Motor neuron (in vitro differentiated cells): ENCODE measurements around the gene PFN1. TPM values are rescaled to one million over a fixed set of nuclear protein-coding genes. Genes with fewer than 3 reads are reported as not detected.

ENCODE experiments used
- ATAC-seq, 8 experiments: fragments of 200-7000 bp; cut with Tn5 transposase; replicated peaks in 6 of 8; 2 replicates each; pipeline ENCODE4 v1.8.0; 2021; ENCODE audit warnings: mild to moderate bottlenecking in 8 of 8, moderate library complexity in 8 of 8
- H3K27ac ChIP-seq, 2 donors: fragments of 250-450 bp; sonication (Bioruptor Pico); 2 replicates each; pipeline ENCODE4 v1.9.0; 2021; ENCODE audit warnings: antibody characterized with exemption in 2 of 2, mild to moderate bottlenecking in 2 of 2, moderate library complexity in 1 of 2
- H3K4me1 ChIP-seq, 2 donors: fragments of 250-450 bp; sonication (Bioruptor Pico); replicated peaks in 1 of 2; 2 replicates each; pipeline ENCODE4 v1.6.1; 2021; ENCODE audit warnings: antibody characterized with exemption in 2 of 2, mild to moderate bottlenecking in 2 of 2, moderate library complexity in 1 of 2
- H3K4me3 ChIP-seq, 5 donors: fragments of 250-450 bp; sonication (Bioruptor Pico); 2 replicates each; pipeline ENCODE4 v1.9.0; 2021; ENCODE audit warnings: antibody characterized with exemption in 5 of 5, mild to moderate bottlenecking in 5 of 5, moderate library complexity in 4 of 5
- WGBS, 10 experiments: fragments of 450-650 bp; shearing (Covaris generic); methylation state at CpG; one replicate each; pipeline ENCODE4 v1.0.0; 2022; 5-methylcytosine and 5-hydroxymethylcytosine counted together
- in situ Hi-C, 9 experiments: fragments of 400-800 bp; cut with MboI; loops; one replicate each; pipeline ENCODE4 v1.15.0; 2021; ENCODE audit warnings: low sequenced_read_pairs in 9 of 9, low pct_unique_long_range_greater_than_20kb in 2 of 9; ENCODE audit not compliant: unreplicated experiment in 9 of 9
- total RNA-seq, 8 experiments: library from RNA; unstranded; fragments of 300-600 nt; gene quantifications; 2 replicates each; pipeline versions ENCODE4 v1.2.3 to v1.2.4, GENCODE V29; 2022

The PFN1 gene
- total RNA-seq, 8 experiments from 2014 or later = 143 to 541 (median 257) TPM

- Histone ChIP-seq H3K4me1 (peaks cover 7 to 18% of the 10 kb centered on the region in 2 donors), H3K27ac (no peak overlapping the region), H3K4me3 (no peak overlapping the region)
- 80 to 90% (median 81%) methylated on average over 2 to 13 of the region's 27 CpGs; no CpG with 5 or more reads in 7 of the 10 experiments for WGBS, 10 experiments
- no peak for ATAC-seq
- in situ Hi-C loops = loop anchor here in 3 of 9 experiments (25.0 kb wide), 3 partner anchors 108 to 183 kb away; partner anchors contain the start of genes ARRB2 (in 1 of the 3), CXCL16 (in 1 of the 3), GLTPD2 (in 1 of the 3) and MED11 (in 1 of the 3)
Observed at GRCh38 chr17:4895657-4896331, 52.5 kb downstream of the PFN1 start.

Other genes starting within 250 kb of the PFN1 start
- gene PELP1, start 244.4 kb downstream of the PFN1 start, total RNA-seq = 10 to 100 TPM; 23.2 to 52.6 (median 42.7) TPM
- gene ARRB2, start 237.9 kb downstream of the PFN1 start, total RNA-seq = 10 to 100 TPM in 7 of 8 experiments, 1 to 10 TPM in 1; 7.0 to 37.9 (median 27.5) TPM
- gene MED11, start 217.1 kb downstream of the PFN1 start, total RNA-seq = 10 to 100 TPM; 16.4 to 38.7 (median 22.3) TPM
- 1 to 10 TPM in 1 of 8 experiments, under 1 TPM in 6, not detected in 1; 0.14 to 1.1 (median 0.51) TPM for gene ZMYND15, start 208.7 kb downstream of the PFN1 start, total RNA-seq
- gene CXCL16, start 208.6 kb downstream of the PFN1 start, total RNA-seq = 10 to 100 TPM in 2 of 8 experiments, 1 to 10 TPM in 3, under 1 TPM in 3; 0.46 to 10.8 (median 3.8) TPM
- gene TM4SF5, start 176.6 kb downstream of the PFN1 start, total RNA-seq = not detected
- 1 to 10 TPM in 4 of 8 experiments, under 1 TPM in 2, not detected in 2; 0.27 to 4.3 (median 1.5) TPM for gene VMO1, start 162.2 kb downstream of the PFN1 start, total RNA-seq
- under 1 TPM in 3 of 8 experiments, not detected in 5; 0.27 to 0.71 (median 0.65) TPM for gene GLTPD2, start 159.6 kb downstream of the PFN1 start, total RNA-seq
- 100 to 1,000 TPM; 112 to 215 (median 160) TPM for gene PSMB6, start 152.4 kb downstream of the PFN1 start, total RNA-seq
- 10 to 100 TPM in 4 of 8 experiments, 1 to 10 TPM in 4; 4.3 to 28.6 (median 11.4) TPM for gene PLD2, start 141.4 kb downstream of the PFN1 start, total RNA-seq
- gene MINK1, start 115.2 kb downstream of the PFN1 start, total RNA-seq = 10 to 100 TPM; 15.1 to 44.9 (median 22.2) TPM
- gene C17orf107, start 49.0 kb downstream of the PFN1 start, total RNA-seq = 10 to 100 TPM in 2 of 8 experiments, 1 to 10 TPM in 5, under 1 TPM in 1; 0.36 to 21.3 (median 3.4) TPM
- gene CHRNE, start 45.4 kb downstream of the PFN1 start, total RNA-seq = 1 to 10 TPM in 3 of 8 experiments, under 1 TPM in 5; 0.21 to 2.3 (median 0.57) TPM
- 1 to 10 TPM in 4 of 8 experiments, under 1 TPM in 4; 0.58 to 3.5 (median 0.94) TPM for gene GP1BA, start 16.3 kb downstream of the PFN1 start, total RNA-seq
- 100 to 1,000 TPM in 1 of 8 experiments, 10 to 100 TPM in 7; 36.1 to 100 (median 51.0) TPM for gene SLC25A11, start 8.5 kb downstream of the PFN1 start, total RNA-seq
- gene RNF167, start 8.3 kb downstream of the PFN1 start, total RNA-seq = 100 to 1,000 TPM in 3 of 8 experiments, 10 to 100 TPM in 5; 74.1 to 109 (median 89.5) TPM
- 10 to 100 TPM in 6 of 8 experiments, 1 to 10 TPM in 2; 5.4 to 36.5 (median 14.9) TPM for gene ENO3, start 2.6 kb upstream of the PFN1 start, total RNA-seq
- 100 to 1,000 TPM in 1 of 8 experiments, 10 to 100 TPM in 7; 62.9 to 128 (median 87.9) TPM for gene SPAG7, start 19.3 kb upstream of the PFN1 start, total RNA-seq
- gene CAMTA2, start 39.1 kb upstream of the PFN1 start, total RNA-seq = 10 to 100 TPM in 4 of 8 experiments, 1 to 10 TPM in 4; 6.2 to 36.9 (median 10.6) TPM
- 1 to 10 TPM in 3 of 8 experiments, under 1 TPM in 5; 0.54 to 2.4 (median 0.78) TPM for gene INCA1, start 49.0 kb upstream of the PFN1 start, total RNA-seq
- gene KIF1C, start 49.4 kb upstream of the PFN1 start, total RNA-seq = 10 to 100 TPM in 4 of 8 experiments, 1 to 10 TPM in 4; 3.9 to 76.4 (median 16.4) TPM
- gene SLC52A1, start 86.9 kb upstream of the PFN1 start, total RNA-seq = 1 to 10 TPM in 1 of 8 experiments, under 1 TPM in 7; 0.05 to 1.6 (median 0.38) TPM
- 1 to 10 TPM in 5 of 8 experiments, under 1 TPM in 3; 0.22 to 8.5 (median 1.6) TPM for gene ZFP3, start 129.9 kb upstream of the PFN1 start, total RNA-seq
- gene ZNF232, start 163.3 kb upstream of the PFN1 start, total RNA-seq = 10 to 100 TPM in 7 of 8 experiments, 1 to 10 TPM in 1; 6.0 to 22.3 (median 16.1) TPM
- under 1 TPM; 0.17 to 1.00 (median 0.47) TPM for gene USP6, start 167.5 kb upstream of the PFN1 start, total RNA-seq
- gene ZNF594, start 243.3 kb upstream of the PFN1 start, total RNA-seq = 10 to 100 TPM in 7 of 8 experiments, 1 to 10 TPM in 1; 9.5 to 18.9 (median 14.0) TPM